Measurements from ENCODE around the gene DPAGT1.

DPAGT1 gene

GRCh38 chr11:119145551-119145950 is 43.9 kb upstream of the DPAGT1 start:
- CTCF ChIA-PET, result interaction anchor here (0.6 to 2.1 kb wide), 14 partner anchors 8 to 193 kb away, joined by 3 to 16 read pairs (median 4); partner anchors contain the start of gene CBL
- Histone ChIP-seq H3K4me1 (ENCODE audit: control insufficient read depth, insufficient read depth, low read length) (no peaks in the 10 kb centered on the region), H3K9me3 (ENCODE audit: control insufficient read depth, insufficient read depth, low read depth, low read length) (no peaks in the 10 kb centered on the region), H3K27ac (ENCODE audit: extremely low read depth, low read depth, low read length) (no peak overlapping the region), H3K4me3 (ENCODE audit: low read depth, low read length) (no peak overlapping the region), H3K36me3 (ENCODE audit: control insufficient read depth in 2 of 2, insufficient read depth in 1 of 2, low read length in 2 of 2) (no peaks in the 10 kb centered on the region)
- TF ChIP-seq PRDM10 (tag by site-specific recombination; IDR thresholded peaks at IDR 0.05), result 0 out of 2 replicates have a peak, but pooled peaks have one; percentile 43
- TF ChIP-seq TSHZ1 (tag by site-specific recombination; IDR thresholded peaks at IDR 0.05; ENCODE audit: borderline replicate concordance), result no peak
- TF ChIP-seq ZNF140 (tag by site-specific recombination; IDR thresholded peaks at IDR 0.05), result no peak
- no peak for TF ChIP-seq ZNF416 (tag by site-specific recombination; IDR thresholded peaks at IDR 0.05)
- TF ChIP-seq PATZ1 (tag by site-specific recombination; IDR thresholded peaks at IDR 0.05), result no peak
- TF ChIP-seq ZNF777 (tag by site-specific recombination; IDR thresholded peaks at IDR 0.05; ENCODE audit: borderline replicate concordance), result no peak
- no peak for TF ChIP-seq ZNF473 (tag by site-specific recombination; IDR thresholded peaks at IDR 0.05)
- POLR2A ChIA-PET, result interaction anchor here (1.7 kb wide), 1 partner anchor 24 kb away, joined by 5 read pairs; the partner anchor contains the start of gene HINFP

- ChIA-PET POLR2A (interaction anchor here (0.5 to 1.7 kb wide), 4 partner anchors 22 to 96 kb away, joined by 3 to 5 read pairs (median 4); partner anchors contain the start of gene HINFP), CTCF (interaction anchor here (0.8 to 2.1 kb wide), 11 partner anchors 9 to 193 kb away, joined by 3 to 16 read pairs (median 7); partner anchors contain the start of gene CBL)
- Histone ChIP-seq H3K9me3 (ENCODE audit: control insufficient read depth, insufficient read depth, low read depth, low read length) (no peaks in the 10 kb centered on the region), H3K4me3 (ENCODE audit: low read depth, low read length) (no peak overlapping the region), H3K36me3 (ENCODE audit: control insufficient read depth in 2 of 2, insufficient read depth in 1 of 2, low read length in 2 of 2) (no peaks in the 10 kb centered on the region), H3K27ac (ENCODE audit: extremely low read depth, low read depth, low read length) (no peak overlapping the region), H3K4me1 (ENCODE audit: control insufficient read depth, insufficient read depth, low read length) (no peaks in the 10 kb centered on the region)
- no peak for TF ChIP-seq MYNN (tag by site-specific recombination; IDR thresholded peaks at IDR 0.05; ENCODE audit: borderline replicate concordance)
- no peak for TF ChIP-seq ZNF274 (IDR thresholded peaks at IDR 0.05; ENCODE audit: low read length)
- TF ChIP-seq ZNF274 (tag by site-specific recombination; IDR thresholded peaks at IDR 0.05; ENCODE audit: borderline replicate concordance), result no peak
- no peak for TF ChIP-seq ZFP37 (tag by site-specific recombination; IDR thresholded peaks at IDR 0.05)
- TF ChIP-seq SALL2 (tag by site-specific recombination; IDR thresholded peaks at IDR 0.05; ENCODE audit: borderline replicate concordance), result no peak
- TF ChIP-seq ATF2 (tag by site-specific recombination; IDR thresholded peaks at IDR 0.05; ENCODE audit: low read depth), result no peak
- no peak for TF ChIP-seq BCL11A (tag by site-specific recombination; IDR thresholded peaks at IDR 0.05; ENCODE audit: low read depth)
- TF ChIP-seq ZNF747 (tag by site-specific recombination; IDR thresholded peaks at IDR 0.05), result no peak
- TF ChIP-seq ZNF280C (tag by site-specific recombination; IDR thresholded peaks at IDR 0.05), result no peak
- no peak for TF ChIP-seq IKZF3 (tag by site-specific recombination; IDR thresholded peaks at IDR 0.05)
- no peak for TF ChIP-seq KLF1 (tag by site-specific recombination; IDR thresholded peaks at IDR 0.05)
- TF ChIP-seq ZNF214 (tag by site-specific recombination; IDR thresholded peaks at IDR 0.05; ENCODE audit: borderline replicate concordance), result no peak
- TF ChIP-seq ZFHX2 (tag by site-specific recombination; conservative IDR thresholded peaks at IDR 0.05), result 0 out of 2 replicates have a peak, but pooled peaks have one; percentile 19
Measured at GRCh38 chr11:119144825-119145486, 43.3 kb upstream of the DPAGT1 start.
